K562 (cell line): ENCODE results near the gene SNX19. TPM values are rescaled to one million over a fixed set of nuclear protein-coding genes. Genes with fewer than 3 reads are reported as not detected.

Experiments used
- ATAC-seq: fragments of 200-7000 bp; cut with Tn5 transposase; 3 replicates; pipeline ENCODE4 v1.9.1; 2020; ENCODE audit warnings: moderate library complexity
- BruUV-seq: library from RNA; stranded (reverse); fragments of 400-500 nt; replicated peaks from 2 replicates; lab custom pipeline; 2021; lab: Mats Ljungman, UMichigan
- CTCF ChIA-PET: fragments of 300-600 bp; formaldehyde crosslinking; extraction: SDS; loops from one replicate; lab custom pipeline; 2021; ENCODE audit warnings: low intra/inter-chr PET ratio; lab: Yijun Ruan, JAX
- POLR2A ChIA-PET: fragments of 300-600, 350-650 bp; sonication (Branson Sonifier 250); formaldehyde crosslinking; extraction: SDS; loops from one replicate; lab custom pipeline; 2021; ENCODE audit warnings: antibody characterized with exemption, inconsistent platforms; lab: Yijun Ruan, JAX
- DNase-seq, 4 experiments: peaks; one replicate each; pipeline versions ENCODE4 v3.0.0 to v3.0.0-alpha.2; 2011 to 2018; ENCODE audit warnings: low spot score in 3 of 4, mixed read lengths in 3 of 4; ENCODE audit errors: extremely low read depth in 1 of 4
- FAIRE-seq: peaks from 2 replicates; lab custom pipeline; 2011; peaks lifted over from hg19 to GRCh38; lab: Jason Lieb, UNC
- H2AFZ ChIP-seq: 2 replicates; pipeline ENCODE4 v1.6.0; 2011; ENCODE audit warnings: low read depth, low read length, control low read depth, inconsistent platforms
- H3K27ac ChIP-seq: fragments of 200-600 bp; 3 replicates; pipeline ENCODE4 v1.8.0; 2011; ENCODE audit warnings: low read depth, mild to moderate bottlenecking, control low read depth, inconsistent platforms, low read length, moderate library complexity, mixed read lengths; ENCODE audit errors: extremely low read depth
- H3K27me3 ChIP-seq, 2 experiments: fragments of 300-600 bp in 1 of 2; 2 replicates in 1 of 2; 3 replicates in 1 of 2; pipeline versions ENCODE4 v1.6.0 to v1.8.0; 2011; ENCODE audit warnings: inconsistent platforms in 2 of 2, low read length in 2 of 2, mild to moderate bottlenecking in 1 of 2, mixed read lengths in 1 of 2, moderate library complexity in 1 of 2; ENCODE audit not compliant: control insufficient read depth in 2 of 2, insufficient read depth in 2 of 2
- H3K36me3 ChIP-seq: fragments of 300-600 bp; 3 replicates; pipeline ENCODE4 v1.8.0; 2011; ENCODE audit warnings: mild to moderate bottlenecking, low read length, inconsistent platforms; ENCODE audit not compliant: control insufficient read depth, insufficient read depth
- H3K4me1 ChIP-seq, 2 experiments: fragments of 200-600 bp in 1 of 2; replicated peaks in 1 of 2; 2 replicates in 1 of 2; 3 replicates in 1 of 2; pipeline versions ENCODE4 v1.5.1 to v1.8.0; 2011; ENCODE audit warnings: inconsistent platforms in 2 of 2, low read length in 2 of 2, mild to moderate bottlenecking in 1 of 2, mixed read lengths in 1 of 2, moderate library complexity in 1 of 2; ENCODE audit not compliant: control insufficient read depth in 2 of 2, insufficient read depth in 2 of 2
- H3K4me2 ChIP-seq: 2 replicates; pipeline ENCODE4 v1.6.1; 2011; ENCODE audit warnings: low read length, control low read depth, inconsistent platforms, mixed read lengths; ENCODE audit not compliant: insufficient read depth
- H3K4me3 ChIP-seq: fragments of 200-600 bp; sonication (generic), shearing (Covaris generic); 2 replicates; pipeline ENCODE4 v1.5.1; 2016; ENCODE audit warnings: control low read depth, inconsistent platforms
- H3K79me2 ChIP-seq: fragments of 200-600 bp; 3 replicates; pipeline ENCODE4 v1.8.0; 2011; ENCODE audit warnings: low read length, inconsistent platforms; ENCODE audit not compliant: control insufficient read depth, insufficient read depth
- H3K9ac ChIP-seq, 2 experiments: 2 replicates each; pipeline versions ENCODE4 v1.6.0 to v1.6.1; 2011; ENCODE audit warnings: low read depth in 2 of 2, low read length in 2 of 2, control low read depth in 1 of 2, inconsistent platforms in 1 of 2, mild to moderate bottlenecking in 1 of 2, mixed read lengths in 1 of 2; ENCODE audit not compliant: insufficient read depth in 1 of 2
- H3K9me1 ChIP-seq: one replicate; pipeline ENCODE4 v1.6.0; 2011; ENCODE audit warnings: inconsistent platforms, mild to moderate bottlenecking, low read length, moderate library complexity; ENCODE audit not compliant: control insufficient read depth, insufficient read depth
- H3K9me3 ChIP-seq: replicated peaks from 2 replicates; pipeline ENCODE4 v1.5.1; 2011; ENCODE audit warnings: low read depth, low read length, inconsistent platforms; ENCODE audit not compliant: control insufficient read depth, insufficient read depth
- H4K20me1 ChIP-seq: replicated peaks from 2 replicates; pipeline ENCODE4 v1.6.1; 2011; ENCODE audit warnings: low read length, inconsistent platforms, mixed read lengths; ENCODE audit not compliant: control insufficient read depth, insufficient read depth
- BRD4 ChIP-seq: fragments of 200-600 bp; sonication (generic); IDR thresholded peaks from 2 replicates; pipeline ENCODE4 v1.6.1; 2017; ENCODE audit warnings: inconsistent platforms
- EP400 ChIP-seq: fragments of 450-650 bp; IDR thresholded peaks from 2 replicates; pipeline ENCODE4 v1.6.1; 2017; ENCODE audit warnings: antibody characterized with exemption, mild to moderate bottlenecking, moderate library complexity
- FOXP1 ChIP-seq: sonication (generic); formaldehyde crosslinking; IDR thresholded peaks from 2 replicates; pipeline ENCODE4 v1.8.0; 2022; ENCODE audit warnings: mild to moderate bottlenecking, missing genetic modification reagents
- MLLT1 ChIP-seq, 2 experiments: fragments of 450-650 bp; IDR thresholded peaks; 2 replicates each; pipeline ENCODE4 v1.6.1; 2016
- SREBF1 ChIP-seq: fragments of 150-350 bp; IDR thresholded peaks from 2 replicates; pipeline ENCODE4 v1.6.1; 2014; ENCODE audit warnings: antibody characterized with exemption, low read depth, low read length, borderline replicate concordance
- TCF15 ChIP-seq: fragments of 250-450 bp; sonication (Bioruptor Pico); IDR thresholded peaks from 2 replicates; pipeline ENCODE4 v1.8.0; 2022; ENCODE audit warnings: moderate library complexity, mild to moderate bottlenecking, inconsistent platforms
- ZNF316 ChIP-seq: fragments of 450-650 bp; IDR thresholded peaks from 2 replicates; pipeline ENCODE4 v1.6.1; 2016
- WGBS: fragments of 100-300 bp; shearing (Covaris generic); methylation state at CpG from one replicate; pipeline ENCODE4 v1.1.6; 2016; ENCODE audit warnings: low coverage, mixed read lengths; ENCODE audit not compliant: insufficient coverage; ENCODE audit errors: missing lambda C conversion rate; 5-methylcytosine and 5-hydroxymethylcytosine counted together
- in situ Hi-C: fragments of 300-500 bp; cut with MboI; formaldehyde crosslinking; loops from 4 replicates; pipeline ENCODE4 v1.15.0; 2018; ENCODE audit warnings: inconsistent platforms, mixed read lengths
- intact Hi-C: fragments of 100-400 bp; cut with micrococcal nuclease; formaldehyde crosslinking; loops from 2 replicates; pipeline ENCODE4 v1.14.2; 2022
- polyA plus RNA-seq, 8 experiments: library from polyadenylated mRNA; depleted of rRNA in 4 of 8; stranded (reverse) in 5 of 8; unstranded in 3 of 8; fragments of >200 nt; fragmentation: Nextera tagmentation in 2 of 8; fragmentation: Illumina TruSeq in 1 of 8; extraction: Ambion mirVana in 2 of 8; extraction: Trizol in 1 of 8; gene quantifications; 2 replicates each; pipeline versions ENCODE4 v1.2.1 to v1.2.3, GENCODE V29; 2011 to 2014; ENCODE audit warnings: inconsistent platforms in 1 of 8, missing spikeins in 1 of 8
- total RNA-seq, 7 experiments: library from RNA; depleted of rRNA in 6 of 7; stranded (reverse); fragments of >200 nt in 6 of 7; fragmentation: Illumina TruSeq in 2 of 7; extraction: Trizol in 2 of 7; gene quantifications; 2 replicates each; pipeline versions ENCODE4 v1.2.1 to v1.2.3, GENCODE V29; 2011 to 2021; ENCODE audit warnings: low replicate concordance in 1 of 7

Gene SNX19
- total and polyA plus RNA-seq, 9 of the 15 experiments (the other 6 are each of a cell fraction or from before 2014, with no cell fraction given): 2.2 to 31.3 (median 19.6) TPM

GRCh38 chr11:130850185-130850944 lies 65.9 kb downstream of the SNX19 start:
- ChIA-PET CTCF (no interaction called here), POLR2A (no interaction called here)
- Histone ChIP-seq H3K79me2 (no peaks in the 10 kb centered on the region), H4K20me1 (no peaks in the 10 kb centered on the region), H3K4me2 (no peak overlapping the region), H3K9me3 (no peaks in the 10 kb centered on the region), H3K9ac (no peak overlapping the region), H3K4me1 (no peaks in the 10 kb centered on the region), H3K4me3 (no peak overlapping the region), H3K9me1 (no peaks in the 10 kb centered on the region), H3K27me3 (peaks cover 0 to 6% of the 10 kb centered on the region in 2 experiments; a peak in 1 of 5 replicates), H3K36me3 (no peaks in the 10 kb centered on the region), H3K27ac (no peak overlapping the region), H2AFZ (no peak overlapping the region)
- TF ChIP-seq ZNF316 (peak; percentile 29; the same call in 1 of the 2 replicates), TCF15 (no peak)
- intact Hi-C loops (no loop called here), in situ Hi-C loops (no loop called here)
- FAIRE-seq (no peak), DNase-seq (no peak), ATAC-seq (no peak)
- no TSS peak for BruUV-seq
- 4% methylated on average over 6 of the region's 6 CpGs for WGBS

- DNase-seq: no peak
- WGBS: 0% methylated on average over 2 of the region's 2 CpGs
- CTCF ChIA-PET: interaction anchor here (0.7 kb wide), 1 partner anchor 19 kb away, joined by 4 read pairs; no protein-coding TSS in a partner anchor
- Histone ChIP-seq H3K27me3 (peaks cover 0 to 6% of the 10 kb centered on the region in 2 experiments; a peak in 1 of 5 replicates), H3K27ac (no peak overlapping the region), H3K9me3 (no peaks in the 10 kb centered on the region), H3K36me3 (no peaks in the 10 kb centered on the region), H3K4me1 (no peaks in the 10 kb centered on the region), H2AFZ (no peak overlapping the region), H3K4me3 (no peak overlapping the region), H3K9me1 (no peaks in the 10 kb centered on the region), H3K9ac (no peak overlapping the region), H4K20me1 (no peaks in the 10 kb centered on the region), H3K79me2 (no peaks in the 10 kb centered on the region), H3K4me2 (no peak overlapping the region)
- intact Hi-C loops: no loop called here
- no TSS peak for BruUV-seq
- POLR2A ChIA-PET: no interaction called here
- no peak for TF ChIP-seq MLLT1 (IDR thresholded peaks at IDR 0.05)
- TF ChIP-seq FOXP1 (CRISPR knock-in tag): no peak
- TF ChIP-seq SREBF1: no peak
- no peak for TF ChIP-seq BRD4
- TF ChIP-seq EP400: no peak
- no peak for FAIRE-seq
- ATAC-seq: no peak
- in situ Hi-C loops: no loop called here
Observed at GRCh38 chr11:130849215-130849568, 67.1 kb downstream of the SNX19 start.
